Gastrocnemius medialis (tissue), 4 donors: ENCODE data around the gene CCDC174.

Experiments used
- POLR2A ChIP-seq, 2 donors: fragments of 450-650 bp; IDR thresholded peaks; one replicate each; pipeline ENCODE4 v1.6.1; 2017; ENCODE audit warnings: antibody characterized with exemption in 2 of 2, mild to moderate bottlenecking in 2 of 2, moderate library complexity in 2 of 2
- TF ChIP-seq, protein P1 (sequence below), 5 experiments: fragments of 450-650 bp in 3 of 5; fragments of 200-600 bp in 2 of 5; sonication (generic) in 2 of 5; IDR thresholded peaks in 4 of 5; conservative IDR thresholded peaks in 1 of 5; 1 replicate in 4 of 5; 2 replicates in 1 of 5; pipeline ENCODE4 v1.5.1; 2016 to 2019; ENCODE audit warnings: antibody characterized with exemption in 5 of 5, mild to moderate bottlenecking in 3 of 5, moderate library complexity in 3 of 5

DNA sequence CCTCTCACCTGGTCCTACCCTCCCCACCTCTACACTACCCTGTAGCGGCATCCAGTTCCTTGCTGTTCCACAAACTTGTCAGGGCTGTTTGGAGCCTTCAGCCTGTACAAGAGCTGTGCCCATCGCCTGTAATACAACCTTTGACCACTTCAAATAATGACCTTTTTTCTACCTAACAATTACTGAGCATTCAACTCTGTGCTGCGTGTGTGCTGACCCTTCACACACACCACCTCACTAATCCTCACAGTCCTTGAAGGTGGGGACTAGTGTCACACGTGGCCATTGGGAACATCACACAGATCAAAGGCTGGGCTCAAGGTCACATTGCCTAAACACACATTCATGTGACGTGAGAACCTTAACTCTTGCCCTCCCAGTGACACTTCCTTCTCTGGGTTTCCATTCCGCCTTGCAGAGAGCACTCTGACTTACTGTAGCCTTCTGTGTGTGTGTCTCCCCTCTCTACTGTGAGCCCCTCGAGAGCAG lies 26.5 kb downstream of the CCDC174 start:
- no peak for TF ChIP-seq POLR2A (IDR thresholded peaks at IDR 0.05)
- TF ChIP-seq, protein P1, sequence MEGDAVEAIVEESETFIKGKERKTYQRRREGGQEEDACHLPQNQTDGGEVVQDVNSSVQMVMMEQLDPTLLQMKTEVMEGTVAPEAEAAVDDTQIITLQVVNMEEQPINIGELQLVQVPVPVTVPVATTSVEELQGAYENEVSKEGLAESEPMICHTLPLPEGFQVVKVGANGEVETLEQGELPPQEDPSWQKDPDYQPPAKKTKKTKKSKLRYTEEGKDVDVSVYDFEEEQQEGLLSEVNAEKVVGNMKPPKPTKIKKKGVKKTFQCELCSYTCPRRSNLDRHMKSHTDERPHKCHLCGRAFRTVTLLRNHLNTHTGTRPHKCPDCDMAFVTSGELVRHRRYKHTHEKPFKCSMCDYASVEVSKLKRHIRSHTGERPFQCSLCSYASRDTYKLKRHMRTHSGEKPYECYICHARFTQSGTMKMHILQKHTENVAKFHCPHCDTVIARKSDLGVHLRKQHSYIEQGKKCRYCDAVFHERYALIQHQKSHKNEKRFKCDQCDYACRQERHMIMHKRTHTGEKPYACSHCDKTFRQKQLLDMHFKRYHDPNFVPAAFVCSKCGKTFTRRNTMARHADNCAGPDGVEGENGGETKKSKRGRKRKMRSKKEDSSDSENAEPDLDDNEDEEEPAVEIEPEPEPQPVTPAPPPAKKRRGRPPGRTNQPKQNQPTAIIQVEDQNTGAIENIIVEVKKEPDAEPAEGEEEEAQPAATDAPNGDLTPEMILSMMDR (IDR thresholded peaks at IDR 0.05 in 4 of 5, conservative IDR thresholded peaks at IDR 0.05 in 1 of 5), result no peak
